SK-N-SH (cell line): ENCODE measurements around the gene RNMT. TPM values are rescaled to one million over a fixed set of nuclear protein-coding genes. Genes with fewer than 3 reads are reported as not detected.

Experiments used
- CTCF ChIA-PET: fragments of 300-600, 350-600 bp; formaldehyde crosslinking; extraction: SDS; loops from one replicate; lab custom pipeline; 2021; lab: Yijun Ruan, JAX
- POLR2A ChIA-PET: fragments of 350-600 bp; sonication (Branson Sonifier 250); formaldehyde crosslinking; extraction: SDS; loops from one replicate; lab custom pipeline; 2020; ENCODE audit warnings: antibody characterized with exemption, inconsistent platforms; lab: Yijun Ruan, JAX
- DNase-seq: peaks from one replicate; pipeline ENCODE4 v3.0.0; 2012
- H2AFZ ChIP-seq: fragments of 200-600 bp; sonication (generic); 2 replicates; pipeline ENCODE4 v1.8.1; 2016; ENCODE audit warnings: antibody characterized with exemption, mild to moderate bottlenecking, low read depth
- H3F3A ChIP-seq: fragments of 200-600 bp; sonication (generic); replicated peaks from 2 replicates; pipeline ENCODE3; 2016; ENCODE audit warnings: antibody characterized with exemption, mild to moderate bottlenecking; ENCODE audit not compliant: insufficient read depth
- H3K27ac ChIP-seq, 2 experiments: fragments of 200-500 bp in 1 of 2; fragments of 200-600 bp in 1 of 2; sonication (Bioruptor generic) in 1 of 2; sonication (generic), shearing (Covaris generic) in 1 of 2; 2 replicates each; pipeline versions ENCODE4 v1.5.1 to v1.6.1; 2014 to 2016; ENCODE audit warnings: low read depth in 2 of 2, inconsistent platforms in 1 of 2, low read length in 1 of 2, mild to moderate bottlenecking in 1 of 2, mixed read lengths in 1 of 2
- H3K27me3 ChIP-seq: fragments of 200-600 bp; sonication (generic), shearing (Covaris generic); 2 replicates; pipeline ENCODE4 v1.6.1; 2016; ENCODE audit warnings: mixed run types; ENCODE audit not compliant: insufficient read depth
- H3K36me3 ChIP-seq, 2 experiments: fragments of 200-500 bp in 1 of 2; fragments of 200-600 bp in 1 of 2; sonication (Bioruptor generic) in 1 of 2; sonication (generic) in 1 of 2; replicated peaks in 1 of 2; 2 replicates each; pipeline versions ENCODE3 to v1.5.1; 2014 to 2016; ENCODE audit warnings: low read length in 1 of 2, mild to moderate bottlenecking in 1 of 2; ENCODE audit not compliant: insufficient read depth in 2 of 2, control insufficient read depth in 1 of 2
- H3K4me1 ChIP-seq, 2 experiments: fragments of 200-500 bp in 1 of 2; fragments of 200-600 bp in 1 of 2; sonication (Bioruptor generic) in 1 of 2; sonication (generic), shearing (Covaris generic) in 1 of 2; 2 replicates each; pipeline versions ENCODE4 v1.5.1 to v1.6.1; 2014 to 2016; ENCODE audit warnings: low read depth in 1 of 2, low read length in 1 of 2, mixed run types in 1 of 2; ENCODE audit not compliant: insufficient read depth in 2 of 2, control insufficient read depth in 1 of 2
- H3K4me2 ChIP-seq: fragments of 200-600 bp; sonication (generic), shearing (Covaris generic); 2 replicates; pipeline ENCODE4 v1.6.1; 2017; ENCODE audit warnings: mixed run types
- H3K4me3 ChIP-seq, 2 experiments: fragments of 200-500 bp in 1 of 2; fragments of 200-600 bp in 1 of 2; sonication (Bioruptor generic) in 1 of 2; sonication (generic), shearing (Covaris generic) in 1 of 2; 2 replicates each; pipeline versions ENCODE4 v1.5.1 to v1.8.1; 2014 to 2016; ENCODE audit warnings: low read depth in 2 of 2, inconsistent platforms in 1 of 2, low read length in 1 of 2, mild to moderate bottlenecking in 1 of 2, mixed read lengths in 1 of 2, moderate library complexity in 1 of 2
- H3K79me2 ChIP-seq: fragments of 200-600 bp; sonication (generic); 2 replicates; pipeline ENCODE4 v1.8.1; 2017; ENCODE audit warnings: mild to moderate bottlenecking; ENCODE audit not compliant: insufficient read depth
- H3K9ac ChIP-seq: fragments of 200-600 bp; sonication (generic); 2 replicates; pipeline ENCODE4 v1.6.1; 2017; ENCODE audit warnings: mixed run types
- H3K9me2 ChIP-seq: fragments of 200-600 bp; sonication (generic); 2 replicates; pipeline ENCODE4 v1.6.1; 2017; ENCODE audit warnings: mixed run types
- H3K9me3 ChIP-seq: fragments of 200-600 bp; sonication (generic); 2 replicates; pipeline ENCODE4 v1.6.1; 2017; ENCODE audit warnings: mixed run types, mild to moderate bottlenecking, moderate library complexity
- H4K20me1 ChIP-seq: fragments of 200-600 bp; sonication (generic); 2 replicates; pipeline ENCODE4 v1.6.1; 2017; ENCODE audit warnings: mild to moderate bottlenecking, mixed run types; ENCODE audit not compliant: insufficient read depth
- ELF1 ChIP-seq: IDR thresholded peaks from 2 replicates; pipeline ENCODE4 v1.4.0; 2012
- FOXM1 ChIP-seq: IDR thresholded peaks from 2 replicates; pipeline ENCODE4 v1.4.0; 2012; ENCODE audit warnings: low read depth, mild to moderate bottlenecking
- GABPA ChIP-seq: IDR thresholded peaks from 2 replicates; pipeline ENCODE4 v1.4.0; 2012; ENCODE audit warnings: low read depth, mild to moderate bottlenecking
- GATA2 ChIP-seq: sonication (generic); formaldehyde crosslinking; IDR thresholded peaks from 2 replicates; pipeline ENCODE4 v1.5.0; 2020; ENCODE audit warnings: mild to moderate bottlenecking, missing genetic modification reagents
- RAD21 ChIP-seq: IDR thresholded peaks from 2 replicates; pipeline ENCODE4 v1.6.1; 2012; ENCODE audit warnings: mild to moderate bottlenecking, low read length
- RCOR1 ChIP-seq: fragments of 150-350 bp; IDR thresholded peaks from 2 replicates; pipeline ENCODE4 v1.6.1; 2017; ENCODE audit warnings: antibody characterized with exemption, low read length
- RXRA ChIP-seq: IDR thresholded peaks from 2 replicates; pipeline ENCODE4 v1.4.0; 2012; ENCODE audit warnings: low read depth, mild to moderate bottlenecking, borderline replicate concordance
- SIN3A ChIP-seq: IDR thresholded peaks from 2 replicates; pipeline ENCODE4 v1.6.1; 2012; ENCODE audit warnings: low read depth, mild to moderate bottlenecking, low read length, moderate library complexity, borderline replicate concordance
- TAF1 ChIP-seq: IDR thresholded peaks from 2 replicates; pipeline ENCODE4 v1.6.1; 2012; ENCODE audit warnings: low read depth, mild to moderate bottlenecking, low read length, moderate library complexity, borderline replicate concordance
- TCF12 ChIP-seq: IDR thresholded peaks from 2 replicates; pipeline ENCODE4 v1.4.0; 2012
- WGBS: methylation state at CpG from one replicate; pipeline ENCODE4 v1.1.6; 2017; ENCODE audit warnings: low lambda C conversion rate; 5-methylcytosine and 5-hydroxymethylcytosine counted together
- polyA plus RNA-seq, 3 experiments: library from polyadenylated mRNA; depleted of rRNA; stranded (reverse); fragments of >200 nt; gene quantifications; 2 replicates each; pipeline ENCODE4 v1.2.3, GENCODE V29; 2012
- TF ChIP-seq, protein P1 (sequence below): IDR thresholded peaks from 2 replicates; pipeline ENCODE4; 2012
- TF ChIP-seq, protein P2 (sequence below): IDR thresholded peaks from 2 replicates; pipeline ENCODE4 v1.4.0; 2012; ENCODE audit warnings: low read depth, borderline replicate concordance
- TF ChIP-seq, protein P3 (sequence below): fragments of 200-600 bp; sonication (generic); IDR thresholded peaks from 2 replicates; pipeline ENCODE4 v1.6.1; 2017; ENCODE audit warnings: antibody characterized with exemption, mild to moderate bottlenecking, moderate library complexity
- TF ChIP-seq, protein P4 (sequence below): IDR thresholded peaks from 2 replicates; pipeline ENCODE4 v1.4.0; 2012; ENCODE audit warnings: low read depth, borderline replicate concordance

RNMT gene
- polyA plus RNA-seq, 1 of the 3 experiments (the other 2 are of a cell fraction), result 12.7 TPM

DNA sequence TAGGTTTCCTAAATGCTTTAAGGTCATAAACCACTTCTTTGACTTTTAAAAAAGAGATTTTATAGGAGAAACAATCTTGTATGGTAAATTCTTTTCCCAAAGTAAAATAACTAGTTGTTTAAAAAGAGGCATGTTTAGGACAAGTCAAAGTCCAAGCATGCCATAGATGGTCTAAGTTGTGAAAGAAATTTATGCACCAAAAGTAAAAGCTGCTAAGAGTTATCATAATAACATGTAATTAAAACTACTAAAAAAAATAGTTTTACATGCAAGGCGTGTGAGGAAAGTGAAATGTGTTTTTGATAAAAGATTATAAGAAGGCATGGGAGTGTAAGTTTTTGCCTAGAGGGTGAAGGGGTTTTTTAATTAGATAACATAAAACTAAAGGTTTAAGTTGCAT lies 22.6 kb upstream of the RNMT start:
- H3K9me3 ChIP-seq, result peaks cover 19% of the 10 kb centered on the region
- DNase-seq, result no peak
- peaks cover 63% of the 10 kb centered on the region for H3K79me2 ChIP-seq
- TF ChIP-seq RXRA, result no peak
- no peak for TF ChIP-seq FOXM1
- no peak for TF ChIP-seq RCOR1
- TF ChIP-seq, protein P1, sequence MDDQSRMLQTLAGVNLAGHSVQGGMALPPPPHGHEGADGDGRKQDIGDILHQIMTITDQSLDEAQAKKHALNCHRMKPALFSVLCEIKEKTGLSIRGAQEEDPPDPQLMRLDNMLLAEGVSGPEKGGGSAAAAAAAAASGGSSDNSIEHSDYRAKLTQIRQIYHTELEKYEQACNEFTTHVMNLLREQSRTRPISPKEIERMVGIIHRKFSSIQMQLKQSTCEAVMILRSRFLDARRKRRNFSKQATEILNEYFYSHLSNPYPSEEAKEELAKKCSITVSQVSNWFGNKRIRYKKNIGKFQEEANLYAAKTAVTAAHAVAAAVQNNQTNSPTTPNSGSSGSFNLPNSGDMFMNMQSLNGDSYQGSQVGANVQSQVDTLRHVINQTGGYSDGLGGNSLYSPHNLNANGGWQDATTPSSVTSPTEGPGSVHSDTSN, result no peak
- TF ChIP-seq, protein P2, sequence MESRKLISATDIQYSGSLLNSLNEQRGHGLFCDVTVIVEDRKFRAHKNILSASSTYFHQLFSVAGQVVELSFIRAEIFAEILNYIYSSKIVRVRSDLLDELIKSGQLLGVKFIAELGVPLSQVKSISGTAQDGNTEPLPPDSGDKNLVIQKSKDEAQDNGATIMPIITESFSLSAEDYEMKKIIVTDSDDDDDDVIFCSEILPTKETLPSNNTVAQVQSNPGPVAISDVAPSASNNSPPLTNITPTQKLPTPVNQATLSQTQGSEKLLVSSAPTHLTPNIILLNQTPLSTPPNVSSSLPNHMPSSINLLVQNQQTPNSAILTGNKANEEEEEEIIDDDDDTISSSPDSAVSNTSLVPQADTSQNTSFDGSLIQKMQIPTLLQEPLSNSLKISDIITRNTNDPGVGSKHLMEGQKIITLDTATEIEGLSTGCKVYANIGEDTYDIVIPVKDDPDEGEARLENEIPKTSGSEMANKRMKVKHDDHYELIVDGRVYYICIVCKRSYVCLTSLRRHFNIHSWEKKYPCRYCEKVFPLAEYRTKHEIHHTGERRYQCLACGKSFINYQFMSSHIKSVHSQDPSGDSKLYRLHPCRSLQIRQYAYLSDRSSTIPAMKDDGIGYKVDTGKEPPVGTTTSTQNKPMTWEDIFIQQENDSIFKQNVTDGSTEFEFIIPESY, result no peak
- no peak for TF ChIP-seq GABPA
- no peak for TF ChIP-seq TAF1
- TF ChIP-seq ELF1, result no peak
- TF ChIP-seq TCF12, result no peak
- no peak for TF ChIP-seq GATA2
- TF ChIP-seq RAD21, result no peak
- TF ChIP-seq, protein P3, sequence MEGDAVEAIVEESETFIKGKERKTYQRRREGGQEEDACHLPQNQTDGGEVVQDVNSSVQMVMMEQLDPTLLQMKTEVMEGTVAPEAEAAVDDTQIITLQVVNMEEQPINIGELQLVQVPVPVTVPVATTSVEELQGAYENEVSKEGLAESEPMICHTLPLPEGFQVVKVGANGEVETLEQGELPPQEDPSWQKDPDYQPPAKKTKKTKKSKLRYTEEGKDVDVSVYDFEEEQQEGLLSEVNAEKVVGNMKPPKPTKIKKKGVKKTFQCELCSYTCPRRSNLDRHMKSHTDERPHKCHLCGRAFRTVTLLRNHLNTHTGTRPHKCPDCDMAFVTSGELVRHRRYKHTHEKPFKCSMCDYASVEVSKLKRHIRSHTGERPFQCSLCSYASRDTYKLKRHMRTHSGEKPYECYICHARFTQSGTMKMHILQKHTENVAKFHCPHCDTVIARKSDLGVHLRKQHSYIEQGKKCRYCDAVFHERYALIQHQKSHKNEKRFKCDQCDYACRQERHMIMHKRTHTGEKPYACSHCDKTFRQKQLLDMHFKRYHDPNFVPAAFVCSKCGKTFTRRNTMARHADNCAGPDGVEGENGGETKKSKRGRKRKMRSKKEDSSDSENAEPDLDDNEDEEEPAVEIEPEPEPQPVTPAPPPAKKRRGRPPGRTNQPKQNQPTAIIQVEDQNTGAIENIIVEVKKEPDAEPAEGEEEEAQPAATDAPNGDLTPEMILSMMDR, result no peak
- no peak for TF ChIP-seq SIN3A
- TF ChIP-seq, protein P4, sequence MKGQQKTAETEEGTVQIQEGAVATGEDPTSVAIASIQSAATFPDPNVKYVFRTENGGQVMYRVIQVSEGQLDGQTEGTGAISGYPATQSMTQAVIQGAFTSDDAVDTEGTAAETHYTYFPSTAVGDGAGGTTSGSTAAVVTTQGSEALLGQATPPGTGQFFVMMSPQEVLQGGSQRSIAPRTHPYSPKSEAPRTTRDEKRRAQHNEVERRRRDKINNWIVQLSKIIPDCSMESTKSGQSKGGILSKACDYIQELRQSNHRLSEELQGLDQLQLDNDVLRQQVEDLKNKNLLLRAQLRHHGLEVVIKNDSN, result no peak
- no peak overlapping the region for H2AFZ ChIP-seq
- no peak overlapping the region for H3K4me3 ChIP-seq
- POLR2A ChIA-PET, result no interaction called here
- H3K4me2 ChIP-seq, result no peak overlapping the region
- no peaks in the 10 kb centered on the region for H4K20me1 ChIP-seq
- no peaks in the 10 kb centered on the region for H3K27me3 ChIP-seq
- no peaks in the 10 kb centered on the region for H3K4me1 ChIP-seq
- H3K27ac ChIP-seq, result no peak overlapping the region
- CTCF ChIA-PET, result no interaction called here
- H3F3A ChIP-seq, result no peaks in the 10 kb centered on the region
- peaks cover 0 to 17% of the 10 kb centered on the region in 2 experiments for H3K36me3 ChIP-seq
- 72% methylated on average over 1 of the region's 1 CpG for WGBS
- no peak overlapping the region for H3K9ac ChIP-seq
- H3K9me2 ChIP-seq, result no peaks in the 10 kb centered on the region
